H1 (cell line): ENCODE measurements around the gene ZNF407. TPM values are rescaled to one million over a fixed set of nuclear protein-coding genes. Genes with fewer than 3 reads are reported as not detected.

Source experiments
- CTCF ChIA-PET: fragments of 300-600 bp; sonication (Branson Sonifier 250); formaldehyde crosslinking; loops from one replicate; lab custom pipeline; 2021; ENCODE audit not compliant: partially characterized antibody; lab: Charles Lee
- POLR2A ChIA-PET: fragments of 300-600 bp; sonication (Branson Sonifier 250); formaldehyde crosslinking; loops from one replicate; lab custom pipeline; 2021; ENCODE audit warnings: inconsistent platforms; ENCODE audit not compliant: partially characterized antibody; lab: Charles Lee
- DNase-seq, 2 experiments: peaks; one replicate each; pipeline versions ENCODE4 v3.0.0 to v3.0.0-alpha.2; 2010 to 2022; ENCODE audit warnings: low spot score in 2 of 2, low read depth in 1 of 2, mixed read lengths in 1 of 2
- FAIRE-seq: peaks from 2 replicates; lab custom pipeline; 2011; peaks lifted over from hg19 to GRCh38; lab: Jason Lieb, UNC
- H2AFZ ChIP-seq: 2 replicates; pipeline ENCODE4 v1.8.1; 2012; ENCODE audit warnings: low read length, inconsistent platforms
- H2AK5ac ChIP-seq: 2 replicates; pipeline ENCODE4 v1.6.1; 2013; ENCODE audit warnings: low read depth, low read length
- H2BK120ac ChIP-seq: replicated peaks from 2 replicates; pipeline ENCODE3; 2013; ENCODE audit warnings: low read depth, low read length, inconsistent platforms
- H2BK12ac ChIP-seq: 2 replicates; pipeline ENCODE4 v1.6.1; 2013; ENCODE audit warnings: low read depth, low read length
- H2BK15ac ChIP-seq: 2 replicates; pipeline ENCODE4 v1.6.1; 2013; ENCODE audit warnings: low read length
- H2BK20ac ChIP-seq: 2 replicates; pipeline ENCODE4 v1.6.1; 2013; ENCODE audit warnings: low read length
- H2BK5ac ChIP-seq: 2 replicates; pipeline ENCODE4 v1.6.1; 2013; ENCODE audit warnings: low read depth, low read length
- H3K14ac ChIP-seq: 2 replicates; pipeline ENCODE4 v1.6.1; 2013; ENCODE audit warnings: inconsistent platforms; ENCODE audit not compliant: insufficient read length
- H3K18ac ChIP-seq: 2 replicates; pipeline ENCODE4 v1.6.1; 2013; ENCODE audit warnings: low read length; ENCODE audit errors: extremely low read depth
- H3K23ac ChIP-seq: 2 replicates; pipeline ENCODE4 v1.6.1; 2013; ENCODE audit warnings: inconsistent platforms; ENCODE audit not compliant: insufficient read length
- H3K23me2 ChIP-seq: 2 replicates; pipeline ENCODE4 v1.6.1; 2013; ENCODE audit warnings: low read depth, low read length
- H3K27ac ChIP-seq: 2 replicates; pipeline ENCODE4 v1.6.1; 2011; ENCODE audit warnings: low read depth, low read length, inconsistent platforms
- H3K27me3 ChIP-seq, 4 experiments: replicated peaks in 1 of 4; 1 replicate in 1 of 4; 2 replicates in 3 of 4; pipeline versions ENCODE4 v1.6.1 to v1.8.1; 2011 to 2013; ENCODE audit warnings: low read length in 3 of 4, mild to moderate bottlenecking in 3 of 4, inconsistent platforms in 2 of 4, mixed read lengths in 2 of 4, moderate library complexity in 1 of 4; ENCODE audit not compliant: control insufficient read depth in 3 of 4, insufficient read depth in 3 of 4; ENCODE audit errors: extremely low read depth in 1 of 4
- H3K36me3 ChIP-seq, 4 experiments: 2 replicates each; pipeline versions ENCODE4 v1.6.1 to v1.8.1; 2011 to 2013; ENCODE audit warnings: mild to moderate bottlenecking in 4 of 4, low read length in 3 of 4, moderate library complexity in 2 of 4, control low read depth in 1 of 4, inconsistent platforms in 1 of 4; ENCODE audit not compliant: insufficient read depth in 4 of 4, control insufficient read depth in 2 of 4
- H3K4ac ChIP-seq: replicated peaks from 2 replicates; pipeline ENCODE3; 2013; ENCODE audit warnings: low read length, low read depth, mixed read lengths, inconsistent platforms; ENCODE audit not compliant: insufficient read length
- H3K4me1 ChIP-seq, 4 experiments: replicated peaks in 1 of 4; 1 replicate in 1 of 4; 2 replicates in 3 of 4; pipeline versions ENCODE4 v1.6.1 to v1.8.1; 2011 to 2013; ENCODE audit warnings: low read length in 3 of 4, inconsistent platforms in 2 of 4, mixed read lengths in 1 of 4; ENCODE audit not compliant: insufficient read depth in 4 of 4, control insufficient read depth in 3 of 4
- H3K4me2 ChIP-seq, 2 experiments: 2 replicates each; pipeline versions ENCODE4 v1.6.1 to v1.8.1; 2011 to 2013; ENCODE audit warnings: low read depth in 2 of 2, low read length in 2 of 2, control low read depth in 1 of 2, inconsistent platforms in 1 of 2, mild to moderate bottlenecking in 1 of 2; ENCODE audit not compliant: insufficient read depth in 1 of 2
- H3K4me3 ChIP-seq, 4 experiments: fragments of 200-600, 300-600 bp in 1 of 4; sonication (generic), shearing (Covaris generic), sonication (Bioruptor Twin) in 1 of 4; 2 replicates each; pipeline versions ENCODE4 v1.5.1 to v1.8.1; 2011 to 2016; ENCODE audit warnings: low read length in 4 of 4, low read depth in 3 of 4, control low read depth in 2 of 4, inconsistent platforms in 2 of 4, mild to moderate bottlenecking in 2 of 4, mixed read lengths in 1 of 4, moderate library complexity in 1 of 4; ENCODE audit not compliant: insufficient read depth in 2 of 4; ENCODE audit errors: extremely low read depth in 1 of 4
- H3K56ac ChIP-seq: replicated peaks from 2 replicates; pipeline ENCODE3; 2013; ENCODE audit warnings: low read depth, mild to moderate bottlenecking, mixed read lengths, low read length, inconsistent platforms; ENCODE audit not compliant: insufficient read length
- H3K79me1 ChIP-seq: 2 replicates; pipeline ENCODE4 v1.6.1; 2013; ENCODE audit warnings: low read depth, low read length, control low read depth
- H3K79me2 ChIP-seq, 2 experiments: 2 replicates each; pipeline versions ENCODE4 v1.6.1 to v1.8.1; 2012 to 2013; ENCODE audit warnings: low read length in 2 of 2, mild to moderate bottlenecking in 2 of 2, inconsistent platforms in 1 of 2; ENCODE audit not compliant: insufficient read depth in 2 of 2, control insufficient read depth in 1 of 2
- H3K9ac ChIP-seq, 4 experiments: replicated peaks in 1 of 4; 1 replicate in 1 of 4; 2 replicates in 3 of 4; pipeline versions ENCODE4 v1.6.1 to v1.8.1; 2011 to 2013; ENCODE audit warnings: low read depth in 3 of 4, low read length in 3 of 4, control low read depth in 2 of 4, mild to moderate bottlenecking in 2 of 4, moderate library complexity in 2 of 4, inconsistent platforms in 1 of 4; ENCODE audit errors: extremely low read depth in 1 of 4
- H3K9me3 ChIP-seq, 2 experiments: 2 replicates each; pipeline versions ENCODE4 v1.6.1 to v1.8.1; 2012 to 2013; ENCODE audit warnings: mild to moderate bottlenecking in 2 of 2, moderate library complexity in 2 of 2, control low read depth in 1 of 2, inconsistent platforms in 1 of 2, low read depth in 1 of 2, low read length in 1 of 2, mixed read lengths in 1 of 2; ENCODE audit not compliant: insufficient read depth in 2 of 2
- H4K20me1 ChIP-seq, 2 experiments: replicated peaks in 1 of 2; 2 replicates each; pipeline versions ENCODE3 to v1.8.1; 2011 to 2013; ENCODE audit warnings: inconsistent platforms in 2 of 2, low read length in 2 of 2, mild to moderate bottlenecking in 1 of 2; ENCODE audit not compliant: insufficient read depth in 2 of 2, control insufficient read depth in 1 of 2
- H4K5ac ChIP-seq: 2 replicates; pipeline ENCODE4 v1.6.1; 2013; ENCODE audit warnings: low read length, low read depth, mixed read lengths, inconsistent platforms; ENCODE audit not compliant: insufficient read length
- H4K8ac ChIP-seq: 2 replicates; pipeline ENCODE4 v1.8.0; 2013; ENCODE audit warnings: mild to moderate bottlenecking, moderate library complexity, low read length, inconsistent platforms; ENCODE audit not compliant: insufficient read depth; ENCODE audit errors: extremely low read depth
- H4K91ac ChIP-seq: replicated peaks from 2 replicates; pipeline ENCODE3; 2013; ENCODE audit warnings: low read length, mixed read lengths, inconsistent platforms; ENCODE audit not compliant: insufficient read length
- BRCA1 ChIP-seq: IDR thresholded peaks from 2 replicates; pipeline ENCODE4 v1.6.1; 2012; ENCODE audit warnings: low read depth, low read length, improper control_type of control experiment
- CBX8 ChIP-seq: fragments of 300-800, 300-1000 bp; sonication (generic); IDR thresholded peaks from 2 replicates; pipeline ENCODE4 v1.7.1; 2016; ENCODE audit warnings: low read depth, low read length, borderline replicate concordance
- CHD2 ChIP-seq: IDR thresholded peaks from 2 replicates; pipeline ENCODE4 v1.6.1; 2012; ENCODE audit warnings: low read length, improper control_type of control experiment
- CTBP2 ChIP-seq: IDR thresholded peaks from 2 replicates; pipeline ENCODE4 v1.7.0; 2011; ENCODE audit warnings: borderline replicate concordance, mild to moderate bottlenecking, moderate library complexity, mixed read lengths, low read length; ENCODE audit not compliant: insufficient read depth, insufficient read length
- EP300 ChIP-seq, 2 experiments: IDR thresholded peaks; 1 replicate in 1 of 2; 2 replicates in 1 of 2; pipeline ENCODE4 v1.6.1; 2011 to 2012; ENCODE audit warnings: low read depth in 2 of 2, low read length in 2 of 2, mild to moderate bottlenecking in 2 of 2, borderline replicate concordance in 1 of 2, inconsistent platforms in 1 of 2, moderate library complexity in 1 of 2
- JUN ChIP-seq: IDR thresholded peaks from 2 replicates; pipeline ENCODE4 v1.6.1; 2011; ENCODE audit warnings: low read depth, mild to moderate bottlenecking, improper control_type of control experiment, low read length
- KDM4A ChIP-seq: IDR thresholded peaks from one replicate; pipeline ENCODE4 v1.7.1; 2012; ENCODE audit warnings: low read depth, mild to moderate bottlenecking, moderate library complexity, low read length, inconsistent platforms; ENCODE audit not compliant: severe bottlenecking
- NRF1 ChIP-seq: IDR thresholded peaks from 2 replicates; pipeline ENCODE4 v1.6.1; 2011; ENCODE audit warnings: mild to moderate bottlenecking, low read depth, low read length, improper control_type of control experiment
- POLR2AphosphoS5 ChIP-seq: IDR thresholded peaks from 2 replicates; pipeline ENCODE4 v1.6.1; 2011; ENCODE audit warnings: low read depth, low read length
- POU5F1 ChIP-seq: IDR thresholded peaks from 2 replicates; pipeline ENCODE4 v1.6.1; 2011; ENCODE audit warnings: low read depth, mild to moderate bottlenecking, low read length, moderate library complexity
- SAP30 ChIP-seq: fragments of 300-600 bp; sonication (generic); IDR thresholded peaks from 2 replicates; pipeline ENCODE4 v1.7.1; 2012; ENCODE audit warnings: low read length, moderate library complexity, mild to moderate bottlenecking, inconsistent platforms; ENCODE audit not compliant: insufficient read depth, insufficient replicate concordance
- SP1 ChIP-seq: IDR thresholded peaks from 2 replicates; pipeline ENCODE4 v1.6.1; 2011; ENCODE audit warnings: low read depth, low read length
- WGBS, 2 experiments: shearing (Covaris generic) in 1 of 2; methylation state at CpG; one replicate each; pipeline versions ENCODE4 v1.1.6 to v1.1.7; 2013 to 2015; ENCODE audit warnings: low lambda C conversion rate in 2 of 2, mixed read lengths in 2 of 2, inconsistent platforms in 1 of 2, low coverage in 1 of 2, missing lambda C conversion rate in 1 of 2; ENCODE audit not compliant: insufficient replicate concordance in 2 of 2, insufficient coverage in 1 of 2, insufficient read length in 1 of 2; ENCODE audit errors: extremely low coverage in 1 of 2, missing lambda C conversion rate in 1 of 2; 5-methylcytosine and 5-hydroxymethylcytosine counted together
- polyA plus RNA-seq, 7 experiments: library from polyadenylated mRNA; depleted of rRNA in 3 of 7; stranded (reverse) in 5 of 7; unstranded in 2 of 7; fragments of >200 nt in 5 of 7; fragments of 200-250 nt in 2 of 7; gene quantifications; 1 replicate in 5 of 7; 2 replicates in 1 of 7; 4 replicates in 1 of 7; pipeline versions ENCODE4 v1.2.1 to v1.2.3, GENCODE V29; 2011 to 2013; ENCODE audit warnings: missing spikeins in 2 of 7, mixed read lengths in 2 of 7
- total RNA-seq: library from RNA; stranded (reverse); fragmentation: NEBNext Ultra II Directional; extraction: Animal tissue kit (Norgen Biotek cat#: 25700); gene quantifications from 2 replicates; pipeline ENCODE4 v1.2.1, GENCODE V29; 2021
- TF ChIP-seq, protein P1 (sequence below): IDR thresholded peaks from 2 replicates; pipeline ENCODE4 v1.6.1; 2012; ENCODE audit warnings: inconsistent platforms
- TF ChIP-seq, protein P2 (sequence below): IDR thresholded peaks from 2 replicates; pipeline ENCODE4 v1.6.1; 2012; ENCODE audit warnings: inconsistent platforms

Gene ZNF407
- total and polyA plus RNA-seq, 2 of the 8 experiments (the other 6 are each of a cell fraction or from before 2014, with no cell fraction given) = 1.5 to 6.8 TPM

DNA sequence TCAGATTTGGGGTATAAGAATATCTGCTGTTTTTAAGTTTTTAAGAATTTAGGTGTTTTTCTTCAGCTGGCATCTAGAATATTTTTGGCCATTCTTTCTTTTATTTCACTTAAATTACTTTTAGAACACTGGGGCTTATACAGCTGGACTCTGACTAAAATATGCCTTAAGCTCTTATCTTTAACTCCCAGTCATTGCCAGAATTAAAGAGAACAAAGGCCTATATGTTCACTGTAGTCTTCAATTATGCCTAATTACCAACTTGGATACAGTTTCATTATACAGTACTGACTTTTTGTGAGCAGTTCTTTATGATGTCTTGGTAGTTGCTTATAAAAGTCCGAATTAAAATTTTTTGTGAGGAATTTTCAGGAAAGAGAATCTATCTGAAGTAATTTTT is 192.8 kb downstream of the ZNF407 start:
- H3K23ac ChIP-seq = no peak overlapping the region
- CTCF ChIA-PET = no interaction called here
- TF ChIP-seq POLR2AphosphoS5 = no peak
- TF ChIP-seq, protein P1, sequence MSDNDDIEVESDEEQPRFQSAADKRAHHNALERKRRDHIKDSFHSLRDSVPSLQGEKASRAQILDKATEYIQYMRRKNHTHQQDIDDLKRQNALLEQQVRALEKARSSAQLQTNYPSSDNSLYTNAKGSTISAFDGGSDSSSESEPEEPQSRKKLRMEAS = no peak
- no peak for TF ChIP-seq CTBP2
- no peak for TF ChIP-seq CBX8
- TF ChIP-seq, protein P2, sequence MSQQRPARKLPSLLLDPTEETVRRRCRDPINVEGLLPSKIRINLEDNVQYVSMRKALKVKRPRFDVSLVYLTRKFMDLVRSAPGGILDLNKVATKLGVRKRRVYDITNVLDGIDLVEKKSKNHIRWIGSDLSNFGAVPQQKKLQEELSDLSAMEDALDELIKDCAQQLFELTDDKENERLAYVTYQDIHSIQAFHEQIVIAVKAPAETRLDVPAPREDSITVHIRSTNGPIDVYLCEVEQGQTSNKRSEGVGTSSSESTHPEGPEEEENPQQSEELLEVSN = no peak
- TF ChIP-seq BRCA1 = no peak
- TF ChIP-seq NRF1 = no peak
- no peak for TF ChIP-seq JUN
- TF ChIP-seq SP1 = no peak
- TF ChIP-seq KDM4A = no peak
- no peak for TF ChIP-seq POU5F1
- no peak for TF ChIP-seq SAP30
- TF ChIP-seq CHD2 = no peak
- no peak for TF ChIP-seq EP300 (IDR thresholded peaks at IDR 0.05; ENCODE audit: borderline replicate concordance in 1 of 2, low read depth in 2 of 2, low read length in 2 of 2)

More for the DNA sequence above, 192.8 kb downstream of the ZNF407 start:
- Histone ChIP-seq H4K91ac (no peak overlapping the region), H2BK12ac (no peak overlapping the region), H3K9me3 (no peaks in the 10 kb centered on the region), H3K27ac (no peak overlapping the region), H3K4me3 (no peak overlapping the region), H3K4me1 (peaks cover 0 to 5% (median 0%) of the 10 kb centered on the region in 4 experiments; a peak in 2 of 7 replicates), H4K5ac (no peak overlapping the region), H3K14ac (no peak overlapping the region), H3K9ac (no peak overlapping the region), H2BK20ac (no peak overlapping the region), H3K4ac (no peak overlapping the region), H3K4me2 (no peak overlapping the region), H3K36me3 (no peaks in the 10 kb centered on the region; a peak in 2 of 8 replicates), H2BK15ac (no peak overlapping the region), H3K27me3 (no peaks in the 10 kb centered on the region), H2AK5ac (no peak overlapping the region), H3K79me1 (no peaks in the 10 kb centered on the region), H4K20me1 (no peaks in the 10 kb centered on the region), H2BK120ac (no peak overlapping the region), H2BK5ac (no peak overlapping the region), H3K79me2 (no peaks in the 10 kb centered on the region), H2AFZ (no peak overlapping the region), H3K56ac (no peak overlapping the region), H4K8ac (no peak overlapping the region), H3K23me2 (no peaks in the 10 kb centered on the region), H3K18ac (no peak overlapping the region)
- FAIRE-seq = no peak
- 83% methylated on average over 1 of the region's 1 CpG; no CpG with 5 or more reads in 1 of the 2 experiments for WGBS, 2 experiments
- no peak for DNase-seq
- POLR2A ChIA-PET = no interaction called here
